Stimulated activated CD8-positive, alpha-beta memory T cell treated with anti-CD3 and anti-CD28 coated beads, Interleukin-2, amount 100 ng/mL, for 1 hour (primary cell): ENCODE data around the gene SF3A2.

ENCODE experiments used
- DNase-seq, 2 donors: peaks; one replicate each; pipeline ENCODE4 v3.0.0-alpha.2; 2020; ENCODE audit warnings: low read depth in 2 of 2

The SF3A2 gene

DNA sequence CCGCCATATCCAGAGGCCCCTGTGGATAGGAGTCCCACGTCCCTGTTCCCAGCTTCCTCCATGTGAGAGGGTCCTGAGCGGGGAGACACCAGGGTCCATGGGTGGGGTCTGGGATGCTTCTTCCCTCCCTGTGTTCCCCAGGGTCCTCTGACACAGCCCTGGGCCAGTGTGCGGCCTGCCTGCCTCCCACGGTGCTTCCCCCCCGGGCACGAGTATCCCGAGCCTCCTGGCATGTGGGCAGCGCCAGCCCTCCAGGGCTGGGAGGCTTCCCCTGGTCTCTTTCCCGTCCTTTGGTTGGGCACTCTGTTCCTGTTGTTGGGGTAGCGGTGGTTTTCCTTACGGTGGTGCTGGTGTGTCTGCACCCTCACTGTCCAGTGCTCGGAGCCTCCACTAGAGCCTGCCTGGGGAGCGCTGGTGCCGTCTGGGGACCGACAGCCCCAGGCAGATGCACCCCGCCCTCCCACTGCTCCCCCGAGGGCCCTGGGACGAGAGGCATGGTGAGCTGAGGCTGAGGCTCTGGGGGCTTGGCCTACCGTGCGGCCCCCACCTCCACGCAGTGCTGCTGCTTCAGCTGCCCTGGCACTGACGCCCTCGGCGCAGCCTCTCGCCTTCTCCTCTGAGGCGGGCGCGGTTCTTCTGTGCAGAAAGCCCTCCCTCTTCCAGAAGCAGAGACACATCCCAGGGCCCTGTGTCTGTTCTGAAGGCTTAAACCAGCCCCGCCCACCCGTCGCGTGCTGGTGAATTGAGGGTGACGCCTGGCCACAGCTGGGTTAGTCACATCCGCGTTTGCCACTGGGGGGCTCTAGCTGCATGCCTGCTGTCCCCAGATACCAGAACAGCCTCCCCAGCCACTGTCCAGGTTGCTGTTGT, 28.4 kb upstream of the SF3A2 start:
- DNase-seq = no peak

DNA sequence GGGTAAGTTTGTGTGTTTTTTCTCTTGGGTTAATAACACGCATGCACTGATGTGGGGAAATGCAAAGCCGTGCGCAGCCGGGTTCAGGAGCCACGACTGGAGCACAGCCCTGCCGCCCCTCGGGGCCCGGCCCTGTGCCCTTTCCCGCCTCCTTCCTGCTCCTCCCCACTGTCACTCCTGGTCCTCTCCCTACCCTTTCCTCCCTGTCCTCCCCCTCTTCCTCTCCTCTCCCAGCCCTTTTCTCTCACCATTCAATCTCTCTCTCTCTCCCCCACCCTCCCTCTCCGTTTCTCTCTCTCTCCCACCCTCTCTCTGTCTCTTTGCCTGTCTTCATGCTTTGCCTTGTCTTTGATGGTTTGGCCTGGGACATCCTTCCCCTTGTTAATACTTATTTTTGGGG, 27.6 kb upstream of the SF3A2 start:
- no peak for DNase-seq

DNA sequence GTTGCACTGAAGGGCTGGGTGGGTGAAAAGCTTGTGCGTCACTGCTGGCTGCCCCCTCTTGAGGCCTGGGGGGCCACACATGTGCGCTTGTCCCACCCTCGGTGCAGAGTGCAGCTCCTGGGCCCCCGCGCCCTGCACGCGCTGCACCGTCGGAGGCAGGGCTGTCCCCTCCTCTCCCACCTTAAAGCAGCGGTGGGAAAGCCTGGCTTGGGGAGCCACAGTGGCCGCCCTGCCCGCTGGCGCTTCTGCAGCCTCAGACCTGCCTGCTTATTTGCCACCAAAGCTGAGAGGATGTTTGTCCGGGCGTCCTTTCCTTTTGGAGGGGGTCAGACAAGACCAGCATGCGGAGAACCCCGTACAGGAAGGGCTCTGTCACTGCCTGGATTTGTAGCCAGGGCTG, 27.2 kb upstream of the SF3A2 start:
- no peak for DNase-seq

DNA sequence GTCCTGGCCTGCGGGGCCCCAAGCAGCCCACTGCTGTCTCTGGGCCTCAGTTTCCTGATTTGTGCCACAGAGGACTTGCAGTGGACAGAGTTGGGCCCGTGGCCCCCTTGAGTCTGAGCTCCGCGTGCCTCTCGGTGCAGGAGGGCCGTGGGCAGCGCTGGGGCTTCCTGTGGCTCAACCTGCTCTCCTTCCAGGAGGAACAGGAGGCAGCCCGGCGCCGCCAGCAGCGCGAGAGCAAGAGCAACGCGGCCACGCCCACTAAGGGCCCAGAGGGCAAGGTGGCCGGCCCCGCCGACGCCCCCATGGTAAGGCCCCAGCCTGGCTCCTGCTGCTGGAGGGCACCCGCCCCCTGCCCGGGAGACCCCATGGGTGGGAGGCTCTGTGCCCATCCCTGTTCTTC, 26.4 kb upstream of the SF3A2 start:
- DNase-seq = no peak

DNA sequence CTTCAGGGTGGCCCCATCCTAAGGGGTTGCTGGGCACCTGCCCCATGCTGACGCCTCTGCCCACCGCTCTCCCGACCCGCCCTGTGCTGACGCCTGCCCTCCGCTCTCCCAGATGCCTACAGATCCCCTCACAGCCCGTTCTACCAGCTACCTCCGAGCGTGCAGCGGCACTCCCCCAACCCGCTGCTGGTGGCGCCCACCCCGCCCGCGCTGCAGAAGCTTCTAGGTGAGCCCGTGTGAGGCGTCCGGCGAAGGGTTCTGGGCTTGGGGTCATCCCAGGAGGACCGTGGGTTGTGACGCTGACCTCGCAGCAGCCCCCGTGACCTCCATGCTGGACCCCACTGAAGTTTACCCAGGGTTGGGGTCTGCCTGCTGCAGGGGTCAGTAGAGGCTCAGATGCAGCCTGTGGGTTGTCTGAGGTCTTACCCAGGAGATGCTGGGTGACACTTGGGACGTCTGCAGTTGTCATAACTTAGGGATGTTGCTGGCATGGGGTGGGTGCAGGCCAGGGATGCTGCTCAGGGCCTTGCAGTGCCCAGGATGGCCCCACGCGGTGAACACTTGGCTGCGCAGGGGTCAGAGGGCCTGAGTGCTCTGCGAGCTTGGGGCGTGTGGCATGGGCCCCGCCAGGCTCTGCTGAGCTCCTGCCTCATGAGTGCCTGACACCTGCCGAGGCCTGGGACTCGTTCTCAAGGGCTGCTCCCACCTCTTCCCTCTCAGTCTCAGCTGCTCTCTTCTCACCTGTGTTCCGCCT, 25.5 kb upstream of the SF3A2 start:
- DNase-seq = no peak

DNA sequence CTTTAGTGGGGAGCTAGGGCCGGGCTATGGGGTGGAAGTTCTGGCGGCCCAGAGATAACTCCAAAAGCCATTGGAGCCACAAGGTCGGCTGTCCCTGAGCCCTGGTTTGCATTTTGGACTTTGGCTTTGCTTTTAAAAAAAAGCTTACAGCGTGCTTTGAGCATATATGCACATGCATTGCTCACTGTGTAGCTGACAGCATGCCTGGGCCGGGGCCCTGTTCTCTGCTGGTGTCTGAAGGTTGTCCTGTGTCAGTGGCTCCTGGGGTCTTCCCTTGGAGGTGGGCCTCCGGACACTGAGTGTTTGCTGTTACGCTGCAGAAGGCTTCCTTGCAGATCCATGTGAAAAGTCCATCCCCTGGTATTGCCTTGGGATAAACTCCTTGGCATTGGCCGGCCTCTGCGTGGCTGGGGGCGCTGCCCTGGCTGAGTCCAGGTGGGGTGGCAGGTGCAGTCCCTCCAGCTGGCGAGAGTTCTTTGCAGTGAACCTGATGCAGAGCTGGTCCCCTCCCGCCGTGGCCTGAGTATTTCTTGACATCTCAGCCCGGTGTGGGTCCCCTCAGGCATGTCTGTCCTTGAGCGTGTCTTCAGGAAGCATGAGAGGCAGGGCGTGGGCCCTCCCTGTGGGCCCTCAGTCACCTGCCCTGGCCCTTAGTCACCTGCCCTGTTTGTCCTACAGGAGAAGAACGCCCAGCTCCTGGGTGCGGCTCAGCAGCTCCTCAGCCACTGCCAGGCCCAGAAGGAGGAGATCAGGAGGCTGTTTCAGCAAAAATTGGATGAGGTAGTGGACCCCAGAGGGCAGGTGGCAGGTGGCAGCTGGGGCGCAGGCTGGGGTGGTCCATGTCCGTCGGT, 23.5 kb upstream of the SF3A2 start:
- no peak for DNase-seq

DNA sequence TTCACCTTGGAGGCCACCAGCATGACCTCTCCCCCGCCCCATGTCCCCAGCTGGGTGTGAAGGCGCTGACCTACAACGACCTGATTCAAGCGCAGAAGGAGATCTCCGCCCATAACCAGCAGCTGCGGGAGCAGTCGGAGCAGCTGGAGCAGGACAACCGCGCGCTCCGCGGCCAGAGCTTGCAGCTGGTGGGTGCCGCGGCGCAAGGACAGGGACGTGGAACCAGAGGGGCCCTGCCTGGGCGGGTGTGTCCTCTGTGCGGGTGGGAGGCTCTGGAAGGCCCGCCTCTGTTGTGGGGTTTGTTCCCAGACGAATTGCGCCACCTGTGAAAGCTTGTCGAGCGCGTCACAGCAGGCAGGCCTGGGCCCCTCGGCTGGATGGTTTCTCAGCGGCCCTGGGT, 22.8 kb upstream of the SF3A2 start:
- DNase-seq = no peak

DNA sequence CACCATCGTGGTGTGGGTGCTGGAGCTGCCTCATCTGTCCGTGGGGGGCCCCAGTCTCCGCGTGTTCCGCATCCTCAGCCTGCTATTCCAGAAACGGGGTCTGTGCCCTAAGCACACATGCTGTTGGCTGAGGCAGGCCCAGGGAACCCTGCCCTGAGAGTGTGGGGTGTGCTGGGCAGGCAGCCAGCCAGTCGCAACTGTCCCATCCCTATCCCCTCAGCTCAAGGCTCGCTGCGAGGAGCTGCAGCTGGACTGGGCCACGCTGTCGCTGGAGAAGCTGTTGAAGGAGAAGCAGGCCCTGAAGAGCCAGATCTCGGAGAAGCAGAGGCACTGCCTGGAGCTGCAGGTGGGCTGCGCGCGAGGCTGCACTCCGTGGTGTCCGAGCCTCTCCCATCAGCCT, 22.4 kb upstream of the SF3A2 start:
- no peak for DNase-seq

DNA sequence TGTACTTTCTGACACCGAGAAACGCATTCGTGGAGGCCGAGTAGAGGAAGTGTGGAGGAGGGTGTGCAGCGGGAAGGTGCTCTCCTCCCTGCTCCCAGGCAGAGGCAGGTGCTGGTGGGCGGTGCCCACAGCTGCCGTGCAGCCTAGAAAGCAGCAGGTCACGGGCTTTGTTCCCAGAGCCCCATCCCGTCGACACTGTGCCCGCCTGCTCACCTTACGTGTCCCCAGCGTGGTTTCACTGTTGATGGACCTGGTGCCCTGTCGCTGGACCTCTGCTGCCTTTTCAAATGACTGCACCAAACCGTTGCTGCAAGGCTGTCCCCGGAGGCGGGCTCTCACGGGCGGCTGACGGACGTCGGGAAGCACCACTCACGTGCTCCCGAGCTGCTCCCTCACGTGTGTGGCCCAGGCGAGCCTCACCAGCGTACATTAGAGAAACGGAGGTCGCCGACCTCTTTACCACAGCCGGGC, 21.3 kb upstream of the SF3A2 start:
- DNase-seq = no peak

DNA sequence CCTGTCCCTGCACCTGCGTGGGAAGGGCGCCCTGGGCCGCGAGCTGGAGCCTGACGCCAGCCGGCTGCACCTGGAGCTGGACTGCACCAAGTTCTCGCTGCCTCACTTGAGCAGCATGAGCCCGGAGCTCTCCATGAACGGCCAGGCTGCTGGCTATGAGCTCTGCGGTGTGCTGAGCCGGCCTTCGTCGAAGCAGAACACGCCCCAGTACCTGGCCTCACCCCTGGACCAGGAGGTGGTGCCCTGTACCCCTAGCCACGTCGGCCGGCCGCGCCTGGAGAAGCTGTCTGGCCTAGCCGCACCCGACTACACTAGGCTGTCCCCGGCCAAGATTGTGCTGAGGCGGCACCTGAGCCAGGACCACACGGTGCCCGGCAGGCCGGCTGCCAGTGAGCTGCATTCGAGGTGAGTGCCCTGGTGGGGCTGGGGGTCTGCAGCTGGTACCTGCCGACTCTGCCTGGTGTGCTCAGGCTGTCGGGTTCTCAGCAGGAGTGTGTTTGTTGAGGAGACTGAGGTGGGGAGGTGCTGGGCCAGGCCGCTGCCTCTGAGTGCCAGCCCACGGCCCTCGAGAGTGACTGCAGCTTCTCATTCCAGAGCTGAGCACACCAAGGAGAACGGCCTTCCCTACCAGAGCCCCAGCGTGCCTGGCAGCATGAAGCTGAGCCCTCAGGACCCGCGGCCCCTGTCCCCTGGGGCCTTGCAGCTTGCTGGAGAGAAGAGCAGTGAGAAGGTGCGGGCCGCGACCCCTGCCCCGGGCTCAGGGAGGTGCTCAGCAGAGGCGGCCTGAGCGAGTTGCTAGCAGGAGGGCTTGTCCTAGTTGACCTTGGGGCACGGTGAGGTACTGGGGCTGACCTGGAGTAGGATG, 20.0 kb upstream of the SF3A2 start:
- DNase-seq = no peak

DNA sequence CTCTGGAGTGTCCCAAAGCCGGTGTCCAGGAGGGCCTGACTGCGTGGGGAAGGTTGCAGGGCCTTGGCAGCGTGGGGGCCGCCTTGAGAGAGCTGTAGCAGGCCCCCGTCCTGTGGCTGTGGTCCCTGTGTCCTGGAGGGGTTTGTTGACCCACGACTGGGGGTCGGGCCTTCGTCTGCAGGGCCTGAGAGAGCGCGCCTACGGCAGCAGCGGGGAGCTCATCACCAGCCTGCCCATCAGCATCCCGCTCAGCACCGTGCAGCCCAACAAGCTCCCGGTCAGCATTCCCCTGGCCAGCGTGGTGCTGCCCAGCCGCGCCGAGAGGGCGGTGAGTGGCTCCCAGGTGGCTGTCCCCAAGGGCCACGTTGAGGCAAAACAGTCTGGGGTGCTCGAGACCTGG, 19.0 kb upstream of the SF3A2 start:
- DNase-seq = no peak

DNA sequence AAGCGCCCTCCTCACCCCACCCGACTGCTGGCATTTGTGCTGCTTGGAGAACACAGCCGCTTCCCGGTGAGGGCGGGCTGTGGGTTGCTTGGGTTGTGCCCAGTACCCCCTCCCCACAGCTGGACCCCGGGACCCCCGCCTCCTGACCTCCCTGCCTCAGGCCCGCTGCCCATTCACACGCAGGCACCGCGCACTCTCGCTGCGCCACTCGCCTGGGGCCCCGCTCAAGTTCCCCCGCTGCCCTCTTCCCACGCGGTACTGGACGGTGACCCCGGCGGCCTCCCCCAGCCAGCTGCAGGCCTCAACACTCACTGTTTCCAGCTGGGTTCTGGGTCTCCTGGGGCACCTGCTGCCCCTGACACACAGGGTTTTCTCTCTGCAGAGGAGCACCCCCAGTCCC, 16.9 kb upstream of the SF3A2 start:
- no peak for DNase-seq

DNA sequence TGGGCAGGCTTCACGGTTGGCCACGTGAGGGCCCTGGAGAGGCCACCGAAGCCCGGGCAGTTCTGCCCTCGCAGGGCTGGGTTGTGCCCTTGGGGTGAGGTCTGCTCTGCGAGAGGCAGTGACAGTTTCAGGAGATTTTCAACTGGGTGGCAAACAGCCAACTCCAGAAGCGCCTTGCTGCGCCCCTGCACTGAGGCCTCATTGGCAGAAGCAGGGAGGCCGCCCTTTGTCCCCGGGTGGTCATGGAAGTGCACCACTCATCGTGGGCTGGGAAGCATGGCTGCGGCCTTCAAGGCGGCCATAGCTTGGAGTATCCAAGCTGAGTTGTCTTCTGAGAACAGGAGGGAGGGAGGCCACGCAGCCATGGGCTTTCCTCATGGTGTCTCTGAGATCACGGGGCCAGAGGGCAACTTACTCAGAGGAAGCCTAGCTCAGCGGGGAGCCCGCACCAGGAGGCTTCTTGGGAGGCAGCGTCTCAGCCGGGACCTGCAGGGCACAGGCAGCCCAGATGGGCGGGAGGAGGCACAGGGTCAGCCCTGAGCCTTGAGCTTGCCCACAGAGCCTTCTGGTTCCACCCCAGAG, 15.3 kb upstream of the SF3A2 start:
- DNase-seq = no peak

DNA sequence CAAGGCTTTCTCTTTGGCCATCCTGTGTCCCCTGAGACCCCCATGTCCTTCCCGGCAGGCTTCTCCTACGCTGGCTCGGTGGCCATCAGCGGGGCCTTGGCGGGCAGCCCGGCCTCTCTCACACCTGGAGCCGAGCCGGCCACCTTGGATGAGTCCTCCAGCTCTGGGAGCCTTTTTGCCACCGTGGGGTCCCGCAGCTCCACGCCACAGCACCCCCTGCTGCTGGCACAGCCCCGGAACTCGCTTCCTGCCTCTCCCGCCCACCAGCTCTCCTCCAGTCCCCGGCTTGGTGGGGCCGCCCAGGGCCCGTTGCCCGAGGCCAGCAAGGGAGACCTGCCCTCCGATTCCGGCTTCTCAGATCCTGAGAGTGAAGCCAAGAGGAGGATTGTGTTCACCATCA, 14.7 kb upstream of the SF3A2 start:
- DNase-seq = no peak

DNA sequence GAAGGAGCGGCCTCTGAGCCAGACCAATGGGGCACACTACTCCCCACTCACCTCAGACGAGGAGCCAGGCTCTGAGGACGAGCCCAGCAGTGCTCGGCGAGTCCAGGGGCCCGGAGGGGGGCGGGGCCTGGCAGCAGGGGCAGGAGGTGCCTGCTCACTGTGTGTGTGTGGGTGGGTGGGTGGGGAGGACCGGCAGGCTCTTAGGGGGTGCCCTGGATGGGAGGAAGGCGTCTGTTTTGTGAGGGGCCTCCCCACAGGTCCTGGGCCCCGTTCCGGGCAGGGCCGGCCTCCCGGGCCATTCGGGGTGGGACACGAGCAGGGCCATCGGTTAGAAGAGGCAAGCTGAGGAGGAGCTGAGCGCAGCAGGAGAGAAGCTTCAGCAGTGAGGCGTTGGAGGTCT, 13.2 kb upstream of the SF3A2 start:
- no peak for DNase-seq

DNA sequence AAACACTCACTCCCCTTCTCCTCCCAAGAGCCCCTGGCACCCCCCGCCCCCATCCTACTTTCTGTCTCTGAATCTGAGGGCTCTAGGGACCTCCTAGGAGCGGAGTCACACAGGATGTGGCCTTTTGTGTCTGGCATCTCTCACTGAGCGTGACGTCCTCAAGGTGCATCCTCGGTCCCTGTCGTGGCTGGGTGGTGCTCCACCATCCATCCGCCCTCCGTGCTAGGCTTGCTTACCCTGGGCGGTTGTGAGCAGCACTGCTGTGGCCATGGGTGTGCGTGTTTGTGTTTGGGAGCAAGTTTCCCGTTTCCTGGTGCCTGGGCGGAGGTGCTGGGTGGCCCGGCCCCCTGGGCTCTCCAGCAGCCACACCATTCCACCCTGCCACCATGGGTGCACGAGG, 12.7 kb upstream of the SF3A2 start:
- peak in 1 of 2 donors; percentile 15 for DNase-seq

DNA sequence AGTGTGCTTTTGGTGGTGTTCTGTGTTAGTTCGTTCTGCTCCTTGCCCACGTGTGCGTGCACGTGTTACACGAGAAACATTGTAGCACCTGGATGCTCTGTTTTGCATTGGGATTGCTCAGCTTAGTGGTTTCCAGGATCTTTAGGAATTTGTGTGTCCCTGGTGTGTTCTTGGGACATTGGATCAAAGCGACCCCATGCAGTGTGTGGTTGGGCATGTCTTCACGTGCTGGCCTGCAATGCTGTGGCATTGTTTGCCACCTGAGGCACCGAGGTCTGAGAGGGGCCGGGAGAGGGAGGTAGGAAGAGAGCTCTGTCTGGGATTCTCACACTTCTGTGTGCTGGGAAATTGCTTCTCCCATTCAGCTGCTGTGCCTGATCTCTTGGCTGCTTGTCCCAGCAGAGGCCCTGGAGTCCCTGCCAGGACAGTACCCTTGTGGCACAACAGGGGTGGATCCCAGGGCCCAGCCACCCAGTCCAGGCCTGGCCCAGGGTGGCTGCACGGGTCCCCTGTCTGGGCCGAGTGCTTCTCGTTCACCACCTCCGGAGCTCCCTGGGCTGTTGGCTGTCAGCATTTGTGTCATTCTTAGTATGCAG, 11.8 kb upstream of the SF3A2 start:
- DNase-seq = no peak

DNA sequence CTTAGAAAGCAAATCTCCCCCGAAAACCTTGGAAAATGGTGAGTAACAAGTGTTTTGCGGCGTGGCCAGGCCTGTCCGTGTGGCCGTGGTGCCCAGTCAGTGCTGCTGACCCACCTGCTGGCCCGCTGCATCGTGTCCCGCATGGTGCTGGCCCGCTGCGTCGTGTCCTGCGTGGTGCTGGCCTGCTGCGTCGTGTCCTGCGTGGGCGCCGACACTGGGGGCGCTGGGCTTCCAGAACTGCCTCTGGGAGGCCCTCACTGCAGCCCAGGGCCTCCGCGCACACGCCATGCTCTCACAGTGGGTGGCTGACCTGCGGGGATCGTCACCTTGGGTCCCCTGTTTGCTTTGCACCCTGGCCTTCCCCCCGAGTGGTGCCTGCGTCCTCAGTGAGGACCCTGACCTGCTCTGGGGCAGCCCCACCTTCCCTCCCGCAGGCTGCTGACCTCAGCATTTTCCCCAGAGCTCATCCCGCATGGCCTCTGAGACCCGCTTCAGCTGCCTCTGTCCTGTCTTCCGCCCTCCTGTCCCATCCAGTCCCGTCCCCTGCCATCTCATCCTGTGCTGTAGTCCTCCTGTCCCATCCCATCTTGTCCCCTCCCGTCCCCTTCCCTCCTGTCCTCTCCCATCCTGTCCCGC, 11.1 kb upstream of the SF3A2 start:
- no peak for DNase-seq

DNA sequence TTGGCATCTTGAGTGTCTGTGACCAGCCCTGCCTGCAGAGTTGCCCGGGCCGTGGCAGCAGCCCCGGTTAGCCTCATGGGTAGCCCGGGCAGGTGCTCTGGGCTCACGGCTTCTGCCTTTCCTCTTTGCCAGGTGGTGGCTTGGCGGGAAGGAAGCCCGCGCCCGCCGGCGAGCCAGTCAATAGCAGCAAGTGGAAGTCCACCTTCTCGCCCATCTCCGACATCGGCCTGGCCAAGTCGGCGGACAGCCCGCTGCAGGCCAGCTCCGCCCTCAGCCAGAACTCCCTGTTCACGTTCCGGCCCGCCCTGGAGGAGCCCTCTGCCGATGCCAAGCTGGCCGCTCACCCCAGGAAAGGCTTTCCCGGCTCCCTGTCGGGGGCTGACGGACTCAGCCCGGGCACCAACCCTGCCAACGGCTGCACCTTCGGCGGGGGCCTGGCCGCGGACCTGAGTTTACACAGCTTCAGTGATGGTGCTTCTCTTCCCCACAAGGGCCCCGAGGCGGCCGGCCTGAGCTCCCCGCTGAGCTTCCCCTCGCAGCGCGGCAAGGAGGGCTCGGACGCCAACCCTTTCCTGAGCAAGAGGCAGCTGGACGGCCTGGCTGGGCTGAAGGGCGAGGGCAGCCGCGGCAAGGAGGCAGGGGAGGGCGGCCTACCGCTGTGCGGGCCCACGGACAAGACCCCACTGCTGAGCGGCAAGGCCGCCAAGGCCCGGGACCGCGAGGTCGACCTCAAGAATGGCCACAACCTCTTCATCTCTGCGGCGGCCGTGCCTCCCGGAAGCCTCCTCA, 10.4 kb upstream of the SF3A2 start:
- no peak for DNase-seq
